ENCODE data around the gene SMC1B.

The SMC1B gene

DNA sequence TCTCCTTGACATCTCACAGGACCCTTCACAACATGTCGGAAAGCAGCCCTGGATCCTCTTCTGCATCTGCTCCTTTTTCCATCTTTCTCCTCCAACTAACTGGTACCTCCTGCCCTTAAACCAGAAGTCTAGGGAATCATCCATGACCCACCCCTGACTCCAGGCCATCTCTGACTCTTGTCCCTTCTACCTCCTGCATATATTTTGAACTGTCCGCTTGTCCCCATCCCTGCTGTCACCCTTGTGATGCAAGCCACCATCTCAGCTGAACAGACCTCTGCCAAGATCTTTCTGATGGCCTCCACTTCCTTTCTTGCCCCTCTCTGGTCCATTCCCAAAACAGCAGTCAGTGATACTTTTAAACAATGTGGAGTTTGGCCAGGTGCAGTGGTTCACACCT lies 7.1 kb upstream of the SMC1B start:
- Histone ChIP-seq H3K36me3 (ENCODE audit: insufficient read depth, low read length) (peaks cover 5% of the 10 kb centered on the region; the same call in 1 of the 2 replicates), H3K27ac (ENCODE audit: low read depth, low read length, poor library complexity, severe bottlenecking) (no peak overlapping the region), H3K79me2 (ENCODE audit: insufficient read depth, low read length) (no peaks in the 10 kb centered on the region), H3K9me3 (ENCODE audit: low read length) (no peaks in the 10 kb centered on the region), H3K4me3 (ENCODE audit: low read depth, low read length, poor library complexity, severe bottlenecking) (no peak overlapping the region), H3K4me1 (ENCODE audit: insufficient read depth, low read length, severe bottlenecking) (no peaks in the 10 kb centered on the region), H3K27me3 (ENCODE audit: insufficient read depth, low read length) (no peaks in the 10 kb centered on the region), H3K4me2 (ENCODE audit: low read length) (no peak overlapping the region), H3F3A (ENCODE audit: insufficient read depth, low read length) (no peaks in the 10 kb centered on the region), H4K20me1 (ENCODE audit: insufficient read depth, low read length) (no peaks in the 10 kb centered on the region), H2AFZ (ENCODE audit: low read length) (no peak overlapping the region), H3K9ac (ENCODE audit: low read length) (no peak overlapping the region), H3K9me2 (ENCODE audit: low read depth, low read length) (no peaks in the 10 kb centered on the region)
- TF ChIP-seq, protein P1, sequence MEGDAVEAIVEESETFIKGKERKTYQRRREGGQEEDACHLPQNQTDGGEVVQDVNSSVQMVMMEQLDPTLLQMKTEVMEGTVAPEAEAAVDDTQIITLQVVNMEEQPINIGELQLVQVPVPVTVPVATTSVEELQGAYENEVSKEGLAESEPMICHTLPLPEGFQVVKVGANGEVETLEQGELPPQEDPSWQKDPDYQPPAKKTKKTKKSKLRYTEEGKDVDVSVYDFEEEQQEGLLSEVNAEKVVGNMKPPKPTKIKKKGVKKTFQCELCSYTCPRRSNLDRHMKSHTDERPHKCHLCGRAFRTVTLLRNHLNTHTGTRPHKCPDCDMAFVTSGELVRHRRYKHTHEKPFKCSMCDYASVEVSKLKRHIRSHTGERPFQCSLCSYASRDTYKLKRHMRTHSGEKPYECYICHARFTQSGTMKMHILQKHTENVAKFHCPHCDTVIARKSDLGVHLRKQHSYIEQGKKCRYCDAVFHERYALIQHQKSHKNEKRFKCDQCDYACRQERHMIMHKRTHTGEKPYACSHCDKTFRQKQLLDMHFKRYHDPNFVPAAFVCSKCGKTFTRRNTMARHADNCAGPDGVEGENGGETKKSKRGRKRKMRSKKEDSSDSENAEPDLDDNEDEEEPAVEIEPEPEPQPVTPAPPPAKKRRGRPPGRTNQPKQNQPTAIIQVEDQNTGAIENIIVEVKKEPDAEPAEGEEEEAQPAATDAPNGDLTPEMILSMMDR (IDR thresholded peaks at IDR 0.05; ENCODE audit: low read length): no peak
- no peak for TF ChIP-seq EZH2 (IDR thresholded peaks at IDR 0.05; ENCODE audit: borderline replicate concordance, low read length)

DNA sequence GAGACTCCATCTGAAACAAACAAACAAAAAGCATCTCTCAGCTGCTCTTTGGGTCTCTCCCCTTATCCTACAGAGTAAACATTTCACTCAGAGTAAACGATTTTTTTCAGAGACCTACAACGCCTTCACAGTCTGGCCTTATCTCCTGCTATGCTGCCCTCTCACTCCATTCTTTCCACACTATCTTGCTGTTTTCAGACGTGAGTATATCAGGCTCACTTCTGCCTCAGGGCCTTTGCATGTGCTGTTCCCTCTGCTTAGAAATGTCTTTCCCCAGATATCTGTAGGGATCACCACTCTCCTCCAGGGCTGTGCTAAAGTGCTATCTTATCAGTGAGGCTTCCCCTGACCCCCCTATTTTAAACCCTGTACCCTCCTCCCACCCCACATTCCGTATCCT lies 6.6 kb upstream of the SMC1B start:
- H3K4me2 ChIP-seq (ENCODE audit: low read length): no peak overlapping the region
- no peaks in the 10 kb centered on the region for H4K20me1 ChIP-seq (ENCODE audit: insufficient read depth, low read length)
- no peak overlapping the region for H3K9ac ChIP-seq (ENCODE audit: low read length)
- no peaks in the 10 kb centered on the region for H3K9me2 ChIP-seq (ENCODE audit: low read depth, low read length)
- H2AFZ ChIP-seq (ENCODE audit: low read length): no peak overlapping the region
- no peak overlapping the region for H3K27ac ChIP-seq (ENCODE audit: low read depth, low read length, poor library complexity, severe bottlenecking)
- no peaks in the 10 kb centered on the region for H3K9me3 ChIP-seq (ENCODE audit: low read length)
- H3K4me3 ChIP-seq (ENCODE audit: low read depth, low read length, poor library complexity, severe bottlenecking): no peak overlapping the region
- no peak for TF ChIP-seq EZH2 (IDR thresholded peaks at IDR 0.05; ENCODE audit: borderline replicate concordance, low read length)
- TF ChIP-seq, protein P1 (IDR thresholded peaks at IDR 0.05; ENCODE audit: low read length): no peak
- no peaks in the 10 kb centered on the region for H3K27me3 ChIP-seq (ENCODE audit: insufficient read depth, low read length)
- H3K36me3 ChIP-seq (ENCODE audit: insufficient read depth, low read length): peaks cover 5% of the 10 kb centered on the region; the same call in 1 of the 2 replicates
- H3K79me2 ChIP-seq (ENCODE audit: insufficient read depth, low read length): no peaks in the 10 kb centered on the region
- no peaks in the 10 kb centered on the region for H3F3A ChIP-seq (ENCODE audit: insufficient read depth, low read length)
- peaks cover 2% of the 10 kb centered on the region for H3K4me1 ChIP-seq (ENCODE audit: insufficient read depth, low read length, severe bottlenecking)

DNA sequence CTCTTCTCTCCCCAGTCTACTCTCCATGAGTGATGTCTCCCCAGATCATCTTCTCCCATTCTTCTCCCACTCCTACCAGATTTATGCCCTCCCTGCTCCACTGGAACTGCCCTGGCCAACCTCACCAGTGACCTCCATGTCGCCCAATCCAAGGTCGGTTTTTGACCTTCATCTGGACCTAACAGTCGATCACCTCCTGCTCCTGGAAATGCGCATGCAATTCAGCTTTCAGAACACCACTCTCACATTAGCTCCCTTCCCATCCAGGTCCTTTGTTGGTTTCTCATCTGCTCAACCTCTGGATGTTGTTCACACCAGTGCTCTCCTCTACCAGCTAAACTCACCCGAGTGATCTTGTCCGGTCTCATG lies 5.4 kb upstream of the SMC1B start:
- Histone ChIP-seq H3K4me1 (ENCODE audit: insufficient read depth, low read length, severe bottlenecking) (peaks cover 13% of the 10 kb centered on the region), H4K20me1 (ENCODE audit: insufficient read depth, low read length) (no peaks in the 10 kb centered on the region), H3K9ac (ENCODE audit: low read length) (no peak overlapping the region), H3K4me3 (ENCODE audit: low read depth, low read length, poor library complexity, severe bottlenecking) (no peak overlapping the region), H3K4me2 (ENCODE audit: low read length) (no peak overlapping the region), H3K27ac (ENCODE audit: low read depth, low read length, poor library complexity, severe bottlenecking) (no peak overlapping the region), H2AFZ (ENCODE audit: low read length) (no peak overlapping the region), H3K9me3 (ENCODE audit: low read length) (no peaks in the 10 kb centered on the region), H3K79me2 (ENCODE audit: insufficient read depth, low read length) (no peaks in the 10 kb centered on the region), H3K36me3 (ENCODE audit: insufficient read depth, low read length) (peaks cover 5% of the 10 kb centered on the region; the same call in 1 of the 2 replicates), H3K27me3 (ENCODE audit: insufficient read depth, low read length) (no peaks in the 10 kb centered on the region), H3F3A (ENCODE audit: insufficient read depth, low read length) (no peaks in the 10 kb centered on the region), H3K9me2 (ENCODE audit: low read depth, low read length) (no peaks in the 10 kb centered on the region)
- TF ChIP-seq, protein P1 (IDR thresholded peaks at IDR 0.05; ENCODE audit: low read length): no peak
- no peak for TF ChIP-seq EZH2 (IDR thresholded peaks at IDR 0.05; ENCODE audit: borderline replicate concordance, low read length)
